Measurements from ENCODE around the gene PRDM15. TPM values are rescaled to one million over a fixed set of nuclear protein-coding genes. Genes with fewer than 3 reads are reported as not detected.
A peak's percentile ranks its signal among the peaks of the same experiment; 100 is the strongest.

The PRDM15 gene
- polyA plus RNA-seq, 3 donors = 0.19 to 19.0 (median 0.74) TPM

GRCh38 chr21:41897047-41897669, 18.0 kb upstream of the PRDM15 start:
- intact Hi-C loops (cut with micrococcal nuclease) = no loop called here
- no peaks in the 10 kb centered on the region for H3K9me3 Mint-ChIP-seq
- Histone ChIP-seq H3K36me3 (replicated peaks in 1 of 2; ENCODE audit: control insufficient read depth in 1 of 2, insufficient read depth in 2 of 2, low read length in 2 of 2) (peaks cover 0 to 26% of the 10 kb centered on the region in 2 donors), H3K79me2 (ENCODE audit: insufficient read depth, low read length) (no peaks in the 10 kb centered on the region), H3K9me3 (replicated peaks in 1 of 2; ENCODE audit: control insufficient read depth in 1 of 2, insufficient read depth in 1 of 2, low read length in 2 of 2) (no peaks in the 10 kb centered on the region), H3K4me1 (ENCODE audit: control insufficient read depth in 1 of 2, insufficient read depth in 2 of 2, low read length in 2 of 2) (peaks cover 4 to 9% of the 10 kb centered on the region in 2 donors), H3K9ac (ENCODE audit: insufficient read depth, low read length, poor library complexity, severe bottlenecking) (no peak overlapping the region), H4K20me1 (ENCODE audit: insufficient read depth, low read length) (no peaks in the 10 kb centered on the region), H3K27ac (ENCODE audit: low read depth in 1 of 2, low read length in 2 of 2) (no peak overlapping the region), H3K4me2 (replicated peaks; ENCODE audit: extremely low read depth, low read length, poor library complexity, severe bottlenecking) (no peak overlapping the region), H3K27me3 (ENCODE audit: control insufficient read depth in 2 of 2, insufficient read depth in 2 of 2, low read length in 2 of 2) (no peaks in the 10 kb centered on the region), H3K4me3 (replicated peaks in 1 of 3; ENCODE audit: low read depth in 2 of 3, low read length in 3 of 3) (no peak overlapping the region), H2AFZ (ENCODE audit: insufficient read depth, low read depth, low read length, poor library complexity, severe bottlenecking) (no peak overlapping the region)
- no peak for TF ChIP-seq CTCF (IDR thresholded peaks at IDR 0.05)
- H3K4me1 Mint-ChIP-seq = peaks cover 22% of the 10 kb centered on the region
- peaks cover 0 to 2% (median 0%) of the 10 kb centered on the region in 3 donors for H3K27me3 Mint-ChIP-seq (ENCODE audit: low read depth in 3 of 3)
- H3K36me3 Mint-ChIP-seq = peaks cover 42 to 45% of the 10 kb centered on the region in 2 donors
- 72% methylated on average over 2 of the region's 11 CpGs for WGBS (ENCODE audit: insufficient coverage)
- no peak overlapping the region for H3K4me3 Mint-ChIP-seq
- DNase-seq = no peak
- H3K27ac Mint-ChIP-seq = peak overlapping the region in 3 of 7 donors; percentile 55 to 67 (median 59)

DNA sequence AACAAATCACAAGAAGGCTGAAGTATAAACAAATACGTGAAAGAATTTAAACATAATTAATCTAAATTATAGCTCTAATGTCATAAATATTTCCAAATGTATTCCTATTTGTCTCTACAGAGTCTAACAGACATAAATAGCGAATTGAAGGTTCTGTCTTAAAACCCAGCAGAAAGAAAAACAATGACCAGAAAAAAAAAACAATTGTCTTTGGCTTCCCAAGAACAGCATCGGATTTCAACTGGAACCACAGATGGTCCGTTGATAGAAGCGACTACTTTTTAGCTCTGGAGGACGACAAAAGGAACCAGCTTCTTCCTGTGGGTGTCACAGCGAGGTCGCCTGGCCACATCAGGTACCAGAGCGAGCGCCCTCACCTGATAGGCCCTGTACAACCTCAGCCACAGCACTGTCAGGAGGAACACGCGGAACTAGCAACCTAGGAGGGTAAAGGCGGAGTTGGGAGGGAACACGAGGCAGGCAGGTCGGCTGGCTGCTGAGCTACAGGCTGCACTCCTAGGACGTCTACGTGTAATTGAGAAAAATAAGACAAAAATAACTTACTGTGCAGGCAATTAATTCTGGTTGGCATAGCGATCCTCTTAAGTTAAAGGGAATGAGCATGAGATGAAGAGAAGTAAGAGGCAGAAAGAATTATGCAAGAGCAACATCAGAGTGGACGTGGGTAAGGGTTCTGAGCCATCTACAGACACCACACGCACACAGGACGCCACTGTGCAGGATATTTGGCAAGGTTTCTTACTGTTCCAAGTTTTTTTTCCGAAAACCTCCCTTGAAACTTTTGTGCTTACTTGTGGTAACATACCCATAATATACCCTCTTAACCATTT, 16.7 kb upstream of the PRDM15 start:
- Histone ChIP-seq H3K79me2 (ENCODE audit: insufficient read depth, low read length) (no peaks in the 10 kb centered on the region), H3K27me3 (ENCODE audit: control insufficient read depth in 2 of 2, insufficient read depth in 2 of 2, low read length in 2 of 2) (no peaks in the 10 kb centered on the region), H2AFZ (ENCODE audit: insufficient read depth, low read depth, low read length, poor library complexity, severe bottlenecking) (no peak overlapping the region), H4K20me1 (ENCODE audit: insufficient read depth, low read length) (no peaks in the 10 kb centered on the region), H3K36me3 (replicated peaks in 1 of 2; ENCODE audit: control insufficient read depth in 1 of 2, insufficient read depth in 2 of 2, low read length in 2 of 2) (peaks cover 0 to 18% of the 10 kb centered on the region in 2 donors), H3K9me3 (replicated peaks in 1 of 2; ENCODE audit: control insufficient read depth in 1 of 2, insufficient read depth in 1 of 2, low read length in 2 of 2) (no peaks in the 10 kb centered on the region), H3K4me2 (replicated peaks; ENCODE audit: extremely low read depth, low read length, poor library complexity, severe bottlenecking) (no peak overlapping the region), H3K27ac (ENCODE audit: low read depth in 1 of 2, low read length in 2 of 2) (no peak overlapping the region), H3K4me1 (ENCODE audit: control insufficient read depth in 1 of 2, insufficient read depth in 2 of 2, low read length in 2 of 2) (peaks cover 0 to 3% of the 10 kb centered on the region in 2 donors), H3K9ac (ENCODE audit: insufficient read depth, low read length, poor library complexity, severe bottlenecking) (no peak overlapping the region), H3K4me3 (replicated peaks in 1 of 3; ENCODE audit: low read depth in 2 of 3, low read length in 3 of 3) (no peak overlapping the region)
- Mint-ChIP-seq H3K4me3 (peak overlapping the region in 1 of 2 donors; percentile 70), H3K9me3 (no peaks in the 10 kb centered on the region), H3K4me1 (peaks cover 15% of the 10 kb centered on the region), H3K27me3 (ENCODE audit: low read depth in 3 of 3) (peaks cover 0 to 3% (median 0%) of the 10 kb centered on the region in 3 donors), H3K36me3 (peaks cover 32 to 35% of the 10 kb centered on the region in 2 donors), H3K27ac (peak overlapping the region in 3 of 7 donors; percentile 14 to 33 (median 15))
- intact Hi-C loops (cut with micrococcal nuclease) = loop anchor here in 1 of 2 donors (1.0 kb wide), 1 partner anchor 9 kb away; no protein-coding TSS in a partner anchor
- no peak for TF ChIP-seq CTCF (IDR thresholded peaks at IDR 0.05)
- 5% methylated on average over 17 of the region's 22 CpGs for WGBS (ENCODE audit: insufficient coverage)
- DNase-seq = peak in 2 of 3 donors; percentile 5 to 17
